Right lobe of liver (tissue), 6 donors: ENCODE measurements around the gene ARHGEF2. TPM values are rescaled to one million over a fixed set of nuclear protein-coding genes. Genes with fewer than 3 reads are reported as not detected.

Source experiments
- ATAC-seq, 4 donors: fragments of 200-7000 bp; cut with Tn5 transposase; one replicate each; pipeline ENCODE4 v1.9.1; 2020; ENCODE audit warnings: mild to moderate bottlenecking in 4 of 4, moderate library complexity in 4 of 4
- DNase-seq, 3 donors: peaks; one replicate each; pipeline ENCODE4 v3.0.0-alpha.2; 2020
- H3K27ac ChIP-seq, 3 donors: fragments of 200-600 bp; one replicate each; pipeline ENCODE4 v1.8.0; 2022
- H3K27me3 ChIP-seq, 2 donors: fragments of 200-600 bp; one replicate each; pipeline ENCODE4 v1.8.0; 2022
- H3K36me3 ChIP-seq, 4 donors: fragments of 200-600 bp; sonication (generic) in 1 of 4; one replicate each; pipeline versions ENCODE4 v1.5.1 to v1.8.0; 2017 to 2022; ENCODE audit warnings: control low read depth in 1 of 4
- H3K4me1 ChIP-seq, 4 donors: fragments of 200-600 bp; sonication (generic) in 1 of 4; one replicate each; pipeline versions ENCODE4 v1.5.1 to v1.8.0; 2017 to 2022; ENCODE audit warnings: control low read depth in 1 of 4
- H3K4me3 ChIP-seq, 3 donors: fragments of 200-600 bp; one replicate each; pipeline ENCODE4 v1.8.0; 2022
- H3K9me3 ChIP-seq, 4 donors: fragments of 200-600 bp; sonication (generic) in 1 of 4; one replicate each; pipeline versions ENCODE4 v1.5.1 to v1.8.0; 2017 to 2022; ENCODE audit warnings: control low read depth in 1 of 4
- CTCF ChIP-seq, 4 donors: fragments of 200-600 bp in 3 of 4; fragments of 450-650 bp in 1 of 4; IDR thresholded peaks; one replicate each; pipeline versions ENCODE4 v1.5.1 to v1.8.0; 2016 to 2022; ENCODE audit warnings: antibody characterized with exemption in 4 of 4, mild to moderate bottlenecking in 2 of 4
- POLR2A ChIP-seq: fragments of 450-650 bp; IDR thresholded peaks from one replicate; pipeline ENCODE4 v1.6.1; 2017; ENCODE audit warnings: antibody characterized with exemption, mild to moderate bottlenecking
- WGBS: methylation state at CpG from one replicate; pipeline ENCODE4 v1.1.6; 2018; ENCODE audit warnings: low coverage, low lambda C conversion rate; ENCODE audit not compliant: insufficient coverage; ENCODE audit errors: missing lambda C conversion rate; 5-methylcytosine and 5-hydroxymethylcytosine counted together
- intact Hi-C, 2 donors: fragments of 100-400 bp; cut with DNase I; formaldehyde crosslinking; loops; one replicate each; pipeline versions ENCODE4 v1.11.2 to v1.14.1; 2022
- total RNA-seq, 6 experiments: library from RNA; depleted of rRNA in 2 of 6; stranded (reverse); fragments of >200 nt in 2 of 6; fragmentation: NEBNext Ultra II Directional in 3 of 6; extraction: Animal tissue kit (Norgen Biotek cat#: 25700) in 3 of 6; gene quantifications; one replicate each; pipeline versions ENCODE4 v1.1.0 to v1.2.4, GENCODE V29; 2016 to 2023
- donor health status: DM: no; HTN: yes; CAD: no.
- donor health status: DM: no; HTN: no; CAD: no.
- donor health status: DM: no; HTN: no; CAD: no.
- donor health status: DM: no; HTN: yes; CAD: no.
- donor health status: DM: no; HTN: yes; CAD: no.

Gene ARHGEF2
- total RNA-seq, 6 experiments from 2014 or later = 7.9 to 23.8 (median 13.1) TPM

GRCh38 chr1:156001021-156001661, 22.8 kb upstream of the ARHGEF2 start:
- H3K27ac ChIP-seq = peak overlapping the region in 1 of 3 donors; percentile 33
- H3K4me3 ChIP-seq = no peak overlapping the region
- no peaks in the 10 kb centered on the region for H3K36me3 ChIP-seq
- TF ChIP-seq POLR2A (no peak), CTCF (IDR thresholded peaks at IDR 0.05) (no peak)
- H3K27me3 ChIP-seq = no peaks in the 10 kb centered on the region
- intact Hi-C loops = loop anchor here (10.0 kb wide), 2 partner anchors 54 to 64 kb away; partner anchors contain the start of genes LAMTOR2 (in 1 of the 2), RAB25 (in 1 of the 2) and UBQLN4 (in 1 of the 2)
- DNase-seq (no peak), ATAC-seq (peak; percentile 62 to 82 (median 74))
- WGBS = 25% methylated on average over 7 of the region's 10 CpGs
- no peaks in the 10 kb centered on the region for H3K9me3 ChIP-seq
- peaks cover 0 to 16% (median 7%) of the 10 kb centered on the region in 4 donors for H3K4me1 ChIP-seq

- TF ChIP-seq POLR2A (no peak), CTCF (IDR thresholded peaks at IDR 0.05) (no peak)
- H3K27ac ChIP-seq = no peak overlapping the region
Measured at GRCh38 chr1:155999964-156000363, 21.6 kb upstream of the ARHGEF2 start.

GRCh38 chr1:155996166-155996565, 17.8 kb upstream of the ARHGEF2 start:
- ATAC-seq (no peak), DNase-seq (no peak)
- Histone ChIP-seq H3K4me1 (peaks cover 0 to 18% (median 8%) of the 10 kb centered on the region in 4 donors), H3K27me3 (no peaks in the 10 kb centered on the region), H3K9me3 (no peaks in the 10 kb centered on the region), H3K27ac (no peak overlapping the region), H3K4me3 (no peak overlapping the region), H3K36me3 (no peaks in the 10 kb centered on the region)
- WGBS = 15% methylated on average over 1 of the region's 2 CpGs
- intact Hi-C loops = no loop called here
- TF ChIP-seq CTCF (IDR thresholded peaks at IDR 0.05) = no peak
- no peak for TF ChIP-seq POLR2A

More at GRCh38 chr1:155999964-156000363, 21.6 kb upstream of the ARHGEF2 start:
- no peaks in the 10 kb centered on the region for H3K9me3 ChIP-seq
- WGBS = 40% methylated on average over 1 of the region's 1 CpG
- DNase-seq (no peak), ATAC-seq (no peak)
- H3K27me3 ChIP-seq = no peaks in the 10 kb centered on the region
- peaks cover 0 to 16% (median 7%) of the 10 kb centered on the region in 4 donors for H3K4me1 ChIP-seq
- H3K4me3 ChIP-seq = no peak overlapping the region
- intact Hi-C loops = loop anchor here (10.0 kb wide), 2 partner anchors 55 to 65 kb away; partner anchors contain the start of genes LAMTOR2 (in 1 of the 2), RAB25 (in 1 of the 2) and UBQLN4 (in 1 of the 2)
- no peaks in the 10 kb centered on the region for H3K36me3 ChIP-seq

GRCh38 chr1:155993595-155993994, 15.2 kb upstream of the ARHGEF2 start:
- DNase-seq (no peak), ATAC-seq (no peak)
- no peak overlapping the region for H3K4me3 ChIP-seq
- no peak overlapping the region for H3K27ac ChIP-seq
- H3K9me3 ChIP-seq = no peaks in the 10 kb centered on the region
- 100% methylated on average over 2 of the region's 3 CpGs for WGBS
- no peaks in the 10 kb centered on the region for H3K36me3 ChIP-seq
- no peaks in the 10 kb centered on the region for H3K27me3 ChIP-seq
- peaks cover 0 to 23% (median 11%) of the 10 kb centered on the region in 4 donors for H3K4me1 ChIP-seq
- TF ChIP-seq CTCF (IDR thresholded peaks at IDR 0.05) = no peak
- no peak for TF ChIP-seq POLR2A
- intact Hi-C loops = no loop called here
